Breast epithelium (tissue), 4 donors: ENCODE data around the gene RALGDS. TPM values are rescaled to one million over a fixed set of nuclear protein-coding genes. Genes with fewer than 3 reads are reported as not detected.

Experiments
- DNase-seq, 2 donors: peaks; one replicate each; pipeline ENCODE4 v3.0.0-alpha.2; 2019; ENCODE audit warnings: low spot score in 2 of 2
- H3K27ac ChIP-seq, 2 donors: fragments of 200-600 bp; sonication (generic) in 1 of 2; one replicate each; pipeline ENCODE4 v1.5.1; 2016 to 2019; ENCODE audit warnings: mild to moderate bottlenecking in 1 of 2
- H3K27me3 ChIP-seq, 2 donors: fragments of 200-600 bp; sonication (generic) in 1 of 2; one replicate each; pipeline versions ENCODE4 v1.5.1 to v1.6.0; 2017 to 2019; ENCODE audit warnings: control low read depth in 1 of 2, mild to moderate bottlenecking in 1 of 2
- H3K36me3 ChIP-seq: fragments of 200-600 bp; one replicate; pipeline ENCODE4 v1.5.1; 2019
- H3K4me1 ChIP-seq, 2 donors: fragments of 200-600 bp; sonication (generic); one replicate each; pipeline ENCODE4 v1.5.1; 2016 to 2019; ENCODE audit warnings: control low read depth in 1 of 2
- H3K4me3 ChIP-seq, 3 donors: fragments of 200-600 bp; sonication (generic); 1 replicate in 2 of 3; 2 replicates in 1 of 3; pipeline ENCODE4 v1.5.1; 2016 to 2019; ENCODE audit warnings: mild to moderate bottlenecking in 3 of 3, moderate library complexity in 2 of 3
- H3K9me3 ChIP-seq, 2 donors: fragments of 200-600 bp; sonication (generic) in 1 of 2; one replicate each; pipeline ENCODE4 v1.5.1; 2016 to 2019; ENCODE audit warnings: control low read depth in 1 of 2
- POLR2A ChIP-seq: fragments of 450-650 bp; IDR thresholded peaks from one replicate; pipeline ENCODE4 v1.6.1; 2016; ENCODE audit warnings: antibody characterized with exemption, mild to moderate bottlenecking, moderate library complexity
- POLR2AphosphoS5 ChIP-seq, 3 donors: sonication (generic); formaldehyde crosslinking; IDR thresholded peaks; one replicate each; pipeline ENCODE4 v1.6.1; 2017; ENCODE audit warnings: antibody characterized with exemption in 3 of 3
- intact Hi-C: fragments of 100-400 bp; cut with DNase I; formaldehyde crosslinking; loops from one replicate; pipeline ENCODE4 v1.15.1; 2023; ENCODE audit warnings: low total_unique reads
- total RNA-seq, 3 donors: library from RNA; depleted of rRNA; stranded (reverse); fragments of >200 nt; gene quantifications; one replicate each; pipeline ENCODE4 v1.1.0, GENCODE V29; 2016
- TF ChIP-seq, protein P1 (sequence below), 3 donors: fragments of 450-650 bp; IDR thresholded peaks; one replicate each; pipeline ENCODE4 v1.5.1; 2016 to 2017; ENCODE audit warnings: antibody characterized with exemption in 3 of 3, mild to moderate bottlenecking in 3 of 3, moderate library complexity in 3 of 3

The RALGDS gene
- total RNA-seq, 3 donors from 2014 or later, result 52.0 to 94.1 (median 79.3) TPM

GRCh38 chr9:133051281-133051900, 69.6 kb downstream of the RALGDS start:
- no peaks in the 10 kb centered on the region for H3K4me1 ChIP-seq
- no peak overlapping the region for H3K4me3 ChIP-seq
- H3K36me3 ChIP-seq, result peaks cover 5% of the 10 kb centered on the region
- no peaks in the 10 kb centered on the region for H3K27me3 ChIP-seq
- H3K9me3 ChIP-seq, result no peaks in the 10 kb centered on the region
- no peak for DNase-seq
- H3K27ac ChIP-seq, result no peak overlapping the region
- intact Hi-C loops, result no loop called here
- TF ChIP-seq POLR2AphosphoS5 (IDR thresholded peaks at IDR 0.05), result no peak
- TF ChIP-seq POLR2A, result no peak
- TF ChIP-seq, protein P1, sequence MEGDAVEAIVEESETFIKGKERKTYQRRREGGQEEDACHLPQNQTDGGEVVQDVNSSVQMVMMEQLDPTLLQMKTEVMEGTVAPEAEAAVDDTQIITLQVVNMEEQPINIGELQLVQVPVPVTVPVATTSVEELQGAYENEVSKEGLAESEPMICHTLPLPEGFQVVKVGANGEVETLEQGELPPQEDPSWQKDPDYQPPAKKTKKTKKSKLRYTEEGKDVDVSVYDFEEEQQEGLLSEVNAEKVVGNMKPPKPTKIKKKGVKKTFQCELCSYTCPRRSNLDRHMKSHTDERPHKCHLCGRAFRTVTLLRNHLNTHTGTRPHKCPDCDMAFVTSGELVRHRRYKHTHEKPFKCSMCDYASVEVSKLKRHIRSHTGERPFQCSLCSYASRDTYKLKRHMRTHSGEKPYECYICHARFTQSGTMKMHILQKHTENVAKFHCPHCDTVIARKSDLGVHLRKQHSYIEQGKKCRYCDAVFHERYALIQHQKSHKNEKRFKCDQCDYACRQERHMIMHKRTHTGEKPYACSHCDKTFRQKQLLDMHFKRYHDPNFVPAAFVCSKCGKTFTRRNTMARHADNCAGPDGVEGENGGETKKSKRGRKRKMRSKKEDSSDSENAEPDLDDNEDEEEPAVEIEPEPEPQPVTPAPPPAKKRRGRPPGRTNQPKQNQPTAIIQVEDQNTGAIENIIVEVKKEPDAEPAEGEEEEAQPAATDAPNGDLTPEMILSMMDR (IDR thresholded peaks at IDR 0.05), result no peak

GRCh38 chr9:133050781-133051180, 70.3 kb downstream of the RALGDS start:
- intact Hi-C loops, result no loop called here
- no peak for TF ChIP-seq POLR2AphosphoS5 (IDR thresholded peaks at IDR 0.05)
- TF ChIP-seq POLR2A, result no peak
- Histone ChIP-seq H3K9me3 (no peaks in the 10 kb centered on the region), H3K27ac (no peak overlapping the region), H3K4me3 (no peak overlapping the region), H3K4me1 (no peaks in the 10 kb centered on the region), H3K36me3 (peaks cover 5% of the 10 kb centered on the region), H3K27me3 (no peaks in the 10 kb centered on the region)
- DNase-seq, result no peak

GRCh38 chr9:133050142-133050541, 70.9 kb downstream of the RALGDS start:
- Histone ChIP-seq H3K27ac (no peak overlapping the region), H3K27me3 (no peaks in the 10 kb centered on the region), H3K4me3 (no peak overlapping the region), H3K9me3 (no peaks in the 10 kb centered on the region), H3K4me1 (no peaks in the 10 kb centered on the region), H3K36me3 (peaks cover 5% of the 10 kb centered on the region)
- no peak for TF ChIP-seq POLR2AphosphoS5 (IDR thresholded peaks at IDR 0.05)
- TF ChIP-seq, protein P1 (IDR thresholded peaks at IDR 0.05), result no peak
- no peak for TF ChIP-seq POLR2A
- no peak for DNase-seq
- intact Hi-C loops, result no loop called here

DNA sequence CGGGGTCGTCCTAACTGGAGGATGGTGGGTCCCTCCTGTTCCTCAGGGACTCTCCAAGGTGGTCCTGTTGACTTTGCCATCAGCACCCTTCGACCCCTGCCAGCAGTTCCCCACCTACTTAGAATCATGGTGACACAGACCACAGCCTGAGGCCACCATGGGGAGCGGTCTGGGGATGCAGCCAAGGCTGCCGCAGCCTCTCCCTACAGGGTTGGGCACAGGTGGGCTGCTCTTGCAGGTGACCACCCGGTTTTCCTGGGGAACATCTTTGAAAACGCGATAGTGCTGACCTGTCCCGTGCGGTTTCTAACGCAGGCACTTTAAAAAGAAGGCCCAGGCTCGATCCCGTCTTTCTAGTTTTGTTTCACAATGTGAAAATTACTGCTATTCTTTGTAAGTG, 72.0 kb downstream of the RALGDS start:
- Histone ChIP-seq H3K27me3 (no peaks in the 10 kb centered on the region), H3K27ac (no peak overlapping the region), H3K9me3 (no peaks in the 10 kb centered on the region), H3K36me3 (peaks cover 5% of the 10 kb centered on the region), H3K4me3 (no peak overlapping the region), H3K4me1 (no peaks in the 10 kb centered on the region)
- TF ChIP-seq POLR2A (no peak), POLR2AphosphoS5 (IDR thresholded peaks at IDR 0.05) (no peak)
- TF ChIP-seq, protein P1 (IDR thresholded peaks at IDR 0.05), result no peak
- DNase-seq, result no peak
- intact Hi-C loops, result no loop called here

- H3K27ac ChIP-seq, result no peak overlapping the region
- TF ChIP-seq, protein P1 (IDR thresholded peaks at IDR 0.05), result no peak
- TF ChIP-seq POLR2A, result no peak
- no peak for TF ChIP-seq POLR2AphosphoS5 (IDR thresholded peaks at IDR 0.05)
- intact Hi-C loops, result no loop called here
- no peaks in the 10 kb centered on the region for H3K27me3 ChIP-seq
- H3K9me3 ChIP-seq, result no peaks in the 10 kb centered on the region
- no peak for DNase-seq
- H3K4me3 ChIP-seq, result no peak overlapping the region
- H3K36me3 ChIP-seq, result peaks cover 5% of the 10 kb centered on the region
- H3K4me1 ChIP-seq, result no peaks in the 10 kb centered on the region
Measured at GRCh38 chr9:133048595-133048994, 72.4 kb downstream of the RALGDS start.

Other genes starting within 250 kb of the RALGDS start
- gene AK8, start 243.0 kb downstream of the RALGDS start, total RNA-seq, result 1 to 10 TPM in 2 of 3 donors, under 1 TPM in 1; 0.66 to 2.6 (median 1.0) TPM
- gene SPACA9, start 242.3 kb downstream of the RALGDS start, total RNA-seq, result 1 to 10 TPM; 2.9 to 5.4 (median 5.0) TPM
- gene TSC1, start 176.6 kb downstream of the RALGDS start, total RNA-seq, result 10 to 100 TPM; 38.1 to 61.9 (median 48.2) TPM
- not detected for gene GFI1B, start 142.5 kb downstream of the RALGDS start, total RNA-seq
- gene GTF3C5, start 90.2 kb downstream of the RALGDS start, total RNA-seq, result 10 to 100 TPM; 43.8 to 74.4 (median 68.2) TPM
- under 1 TPM; 0.29 to 0.98 (median 0.32) TPM for gene CEL, start 59.3 kb downstream of the RALGDS start, total RNA-seq
- 10 to 100 TPM; 14.8 to 21.3 (median 15.0) TPM for gene GBGT1, start 42.7 kb upstream of the RALGDS start, total RNA-seq
- gene OBP2B, start 88.0 kb upstream of the RALGDS start, total RNA-seq, result under 1 TPM in 2 of 3 donors, not detected in 1; 0.88 to 0.98 TPM
- 1 to 10 TPM; 1.1 to 3.9 (median 2.8) TPM for gene ABO, start 154.0 kb upstream of the RALGDS start, total RNA-seq
- gene SURF6, start 214.9 kb upstream of the RALGDS start, total RNA-seq, result 10 to 100 TPM; 12.8 to 29.0 (median 23.3) TPM
- gene MED22, start 226.9 kb upstream of the RALGDS start, total RNA-seq, result 10 to 100 TPM; 19.2 to 32.2 (median 31.1) TPM
- gene RPL7A, start 227.0 kb upstream of the RALGDS start, total RNA-seq, result 1,000 to 10,000 TPM; 2,020 to 2,813 (median 2,212) TPM
- gene SURF1, start 235.2 kb upstream of the RALGDS start, total RNA-seq, result 10 to 100 TPM; 45.9 to 61.4 (median 46.8) TPM
- gene SURF2, start 235.3 kb upstream of the RALGDS start, total RNA-seq, result 10 to 100 TPM; 16.7 to 25.9 (median 25.2) TPM